ENCODE results near the gene STPG3. TPM values are rescaled to one million over a fixed set of nuclear protein-coding genes. Genes with fewer than 3 reads are reported as not detected.

STPG3 gene
- polyA plus RNA-seq, 1 donor = 0.18 TPM

GRCh38 chr9:137265496-137266161, 14.5 kb downstream of the STPG3 start:
- no peak for DNase-seq (ENCODE audit: low read depth)

GRCh38 chr9:137266162-137266527, 15.1 kb downstream of the STPG3 start:
- DNase-seq (ENCODE audit: low read depth) = no peak

- no peak for DNase-seq (ENCODE audit: low read depth)
Measured at GRCh38 chr9:137266585-137267453, 15.7 kb downstream of the STPG3 start.

- DNase-seq (ENCODE audit: low read depth) = no peak
Measured at GRCh38 chr9:137267933-137268355, 16.9 kb downstream of the STPG3 start.

- DNase-seq (ENCODE audit: low read depth) = no peak
Measured at GRCh38 chr9:137268538-137269201, 17.6 kb downstream of the STPG3 start.

GRCh38 chr9:137269231-137269772, 18.2 kb downstream of the STPG3 start:
- no peak for DNase-seq (ENCODE audit: low read depth)

GRCh38 chr9:137270929-137271695, 20.0 kb downstream of the STPG3 start:
- DNase-seq (ENCODE audit: low read depth) = no peak

GRCh38 chr9:137271696-137272076, 20.6 kb downstream of the STPG3 start:
- DNase-seq (ENCODE audit: low read depth) = no peak

- no peak for DNase-seq (ENCODE audit: low read depth)
Measured at GRCh38 chr9:137272241-137273094, 21.4 kb downstream of the STPG3 start.

GRCh38 chr9:137273095-137273490, 22.0 kb downstream of the STPG3 start:
- DNase-seq (ENCODE audit: low read depth) = no peak

- DNase-seq (ENCODE audit: low read depth) = no peak
Measured at GRCh38 chr9:137273611-137274320, 22.7 kb downstream of the STPG3 start.

- DNase-seq (ENCODE audit: low read depth) = no peak
Measured at GRCh38 chr9:137275203-137275587, 24.1 kb downstream of the STPG3 start.

GRCh38 chr9:137275588-137276472, 24.7 kb downstream of the STPG3 start:
- no peak for DNase-seq (ENCODE audit: low read depth)

GRCh38 chr9:137276473-137277328, 25.6 kb downstream of the STPG3 start:
- DNase-seq (ENCODE audit: low read depth) = peak; percentile 65

GRCh38 chr9:137277329-137278041, 26.4 kb downstream of the STPG3 start, which contains the start of gene TOR4A:
Gene TOR4A, plus strand, starts transcription at chr9:137277726. Its CDS starts 964 bp downstream, at chr9:137278690.
- no peak for DNase-seq (ENCODE audit: low read depth)

GRCh38 chr9:137278061-137278701, 27.1 kb downstream of the STPG3 start:
- no peak for DNase-seq (ENCODE audit: low read depth)

Data from forelimb muscle (tissue), 1 donor.